CD14-positive monocyte (primary cell): ENCODE data around the gene EXOC3L4. TPM values are rescaled to one million over a fixed set of nuclear protein-coding genes. Genes with fewer than 3 reads are reported as not detected.

ENCODE experiments used
- DNase-seq, 3 donors: peaks; one replicate each; pipeline ENCODE4 v3.0.0-alpha.2; 2011 to 2022
- H2AFZ ChIP-seq: 2 replicates; pipeline ENCODE4 v1.6.0; 2012; ENCODE audit warnings: mild to moderate bottlenecking, low read depth, low read length, inconsistent platforms; ENCODE audit not compliant: insufficient read depth, poor library complexity, severe bottlenecking
- H3K27ac ChIP-seq, 2 donors: 1 replicate in 1 of 2; 2 replicates in 1 of 2; pipeline ENCODE4 v1.5.1; 2012 to 2013; ENCODE audit warnings: low read length in 2 of 2, control low read depth in 1 of 2, inconsistent platforms in 1 of 2, low read depth in 1 of 2, mild to moderate bottlenecking in 1 of 2
- H3K27me3 ChIP-seq, 2 donors: one replicate each; pipeline versions ENCODE4 v1.6.0 to v1.6.1; 2011 to 2013; ENCODE audit warnings: low read length in 2 of 2; ENCODE audit not compliant: control insufficient read depth in 2 of 2, insufficient read depth in 2 of 2
- H3K36me3 ChIP-seq, 2 donors: replicated peaks in 1 of 2; 1 replicate in 1 of 2; 2 replicates in 1 of 2; pipeline versions ENCODE4 v1.5.1 to v1.6.1; 2012 to 2013; ENCODE audit warnings: low read length in 2 of 2, control low read depth in 1 of 2, inconsistent platforms in 1 of 2, mild to moderate bottlenecking in 1 of 2; ENCODE audit not compliant: insufficient read depth in 2 of 2, control insufficient read depth in 1 of 2
- H3K4me1 ChIP-seq, 2 donors: 1 replicate in 1 of 2; 2 replicates in 1 of 2; pipeline versions ENCODE4 v1.5.1 to v1.6.1; 2012 to 2013; ENCODE audit warnings: low read length in 2 of 2, control low read depth in 1 of 2, inconsistent platforms in 1 of 2, mild to moderate bottlenecking in 1 of 2, moderate library complexity in 1 of 2; ENCODE audit not compliant: insufficient read depth in 2 of 2, control insufficient read depth in 1 of 2
- H3K4me2 ChIP-seq: replicated peaks from 2 replicates; pipeline ENCODE3; 2012; ENCODE audit warnings: low read length, moderate library complexity, mild to moderate bottlenecking; ENCODE audit not compliant: poor library complexity, severe bottlenecking; ENCODE audit errors: extremely low read depth
- H3K4me3 ChIP-seq, 3 experiments: fragments of 200-600 bp in 1 of 3; sonication (generic) in 1 of 3; replicated peaks in 1 of 3; 1 replicate in 2 of 3; 2 replicates in 1 of 3; pipeline ENCODE4 v1.5.1; 2011 to 2013; ENCODE audit warnings: low read length in 3 of 3, mild to moderate bottlenecking in 3 of 3, control low read depth in 2 of 3, low read depth in 2 of 3, inconsistent platforms in 1 of 3, moderate library complexity in 1 of 3
- H3K79me2 ChIP-seq: 2 replicates; pipeline ENCODE4 v1.6.0; 2012; ENCODE audit warnings: mild to moderate bottlenecking, control low read depth, inconsistent platforms, low read length, moderate library complexity; ENCODE audit not compliant: insufficient read depth
- H3K9ac ChIP-seq: 2 replicates; pipeline ENCODE4 v1.6.0; 2017; ENCODE audit warnings: low read length, mild to moderate bottlenecking; ENCODE audit not compliant: insufficient read depth, poor library complexity, severe bottlenecking
- H3K9me3 ChIP-seq, 2 donors: replicated peaks in 1 of 2; 1 replicate in 1 of 2; 2 replicates in 1 of 2; pipeline versions ENCODE4 v1.5.1 to v1.6.1; 2012 to 2013; ENCODE audit warnings: low read length in 2 of 2, control low read depth in 1 of 2; ENCODE audit not compliant: control insufficient read depth in 1 of 2, insufficient read depth in 1 of 2
- H4K20me1 ChIP-seq: 2 replicates; pipeline ENCODE4 v1.6.0; 2012; ENCODE audit warnings: mild to moderate bottlenecking, low read length, control low read depth, moderate library complexity; ENCODE audit not compliant: insufficient read depth
- H3K27ac Mint-ChIP-seq, 7 donors: one replicate each; pipeline ENCODE4 v1.8.0; 2020; ENCODE audit warnings: mild to moderate bottlenecking in 7 of 7, mixed read lengths in 7 of 7, moderate library complexity in 6 of 7, inconsistent platforms in 2 of 7
- H3K27me3 Mint-ChIP-seq, 3 donors: one replicate each; pipeline ENCODE4 v1.8.0; 2021 to 2022; ENCODE audit warnings: low read depth in 3 of 3, mild to moderate bottlenecking in 3 of 3, mixed read lengths in 3 of 3, moderate library complexity in 3 of 3, inconsistent platforms in 1 of 3
- H3K36me3 Mint-ChIP-seq, 2 donors: one replicate each; pipeline ENCODE4 v1.8.0; 2020; ENCODE audit warnings: mixed read lengths in 2 of 2, inconsistent platforms in 1 of 2, mild to moderate bottlenecking in 1 of 2
- H3K4me1 Mint-ChIP-seq: one replicate; pipeline ENCODE4 v1.8.0; 2020; ENCODE audit warnings: mild to moderate bottlenecking, mixed read lengths
- H3K4me3 Mint-ChIP-seq, 2 donors: one replicate each; pipeline ENCODE4 v1.8.0; 2020; ENCODE audit warnings: mild to moderate bottlenecking in 2 of 2, mixed read lengths in 2 of 2, moderate library complexity in 1 of 2
- H3K9me3 Mint-ChIP-seq, 7 donors: one replicate each; pipeline ENCODE4 v1.8.0; 2020 to 2022; ENCODE audit warnings: mixed read lengths in 7 of 7, mild to moderate bottlenecking in 6 of 7, moderate library complexity in 6 of 7, inconsistent platforms in 2 of 7
- WGBS: methylation state at CpG from one replicate; pipeline ENCODE4 v1.1.5; 2013; ENCODE audit warnings: missing lambda C conversion rate; ENCODE audit not compliant: insufficient coverage; 5-methylcytosine and 5-hydroxymethylcytosine counted together
- intact Hi-C, 2 donors: fragments of 100-400 bp; cut with micrococcal nuclease; formaldehyde crosslinking; loops; one replicate each; pipeline versions ENCODE4 v1.15.0 to v1.15.1; 2023
- polyA plus RNA-seq, 3 donors: library from polyadenylated mRNA; depleted of rRNA in 1 of 3; unstranded in 2 of 3; stranded (reverse) in 1 of 3; fragments of 300-500 nt in 2 of 3; fragments of >200 nt in 1 of 3; fragmentation: Illumina TruSeq in 2 of 3; gene quantifications; 1 replicate in 2 of 3; 2 replicates in 1 of 3; pipeline ENCODE4 v1.2.3, GENCODE V29; 2012 to 2021
- TF ChIP-seq, protein P1 (sequence below): fragments of 200-600 bp; IDR thresholded peaks from one replicate; pipeline ENCODE4 v1.8.0; 2022; ENCODE audit warnings: antibody characterized with exemption, mild to moderate bottlenecking

Gene EXOC3L4
- polyA plus RNA-seq, 3 donors = 0.17 TPM; not detected in 2

DNA sequence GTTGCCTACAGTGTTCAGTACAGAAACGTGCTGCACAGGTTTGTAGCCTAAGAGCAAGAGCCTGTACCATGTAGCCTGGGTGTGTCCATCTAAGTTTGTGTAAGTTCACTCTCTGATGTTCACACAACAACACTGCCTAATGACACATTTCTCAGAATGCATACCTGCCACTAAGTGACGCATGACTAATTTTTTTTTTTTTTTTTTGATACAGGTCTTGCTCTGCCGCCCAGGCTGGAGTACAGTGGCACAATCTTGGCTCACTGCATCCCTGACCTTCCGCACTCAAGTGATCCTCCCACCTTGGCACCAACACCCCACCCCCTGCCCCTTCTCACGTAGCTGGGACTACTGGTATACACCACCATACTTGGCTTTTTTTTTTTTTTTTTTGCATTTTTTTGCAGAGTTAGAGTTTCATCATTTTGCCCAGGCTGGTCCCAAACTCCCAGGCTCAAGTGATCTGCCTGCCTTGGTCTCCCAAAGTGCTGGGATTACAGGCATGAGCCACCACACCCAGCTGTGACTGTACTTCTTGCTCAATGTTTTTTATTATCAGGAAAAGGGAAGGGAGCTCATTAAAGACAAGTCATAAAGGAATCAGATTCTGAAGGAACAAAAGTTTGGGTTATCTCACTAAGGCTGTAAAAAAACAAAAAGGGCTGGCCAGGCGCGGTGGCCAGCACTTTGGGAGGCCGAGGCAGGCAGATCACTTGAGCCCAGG, 27.1 kb upstream of the EXOC3L4 start:
- H3K27me3 Mint-ChIP-seq = peaks cover 17 to 27% (median 21%) of the 10 kb centered on the region in 3 donors
- H3K36me3 Mint-ChIP-seq = no peaks in the 10 kb centered on the region
- H3K79me2 ChIP-seq = no peaks in the 10 kb centered on the region
- peaks cover 0 to 2% (median 0%) of the 10 kb centered on the region in 7 donors for H3K9me3 Mint-ChIP-seq
- no peaks in the 10 kb centered on the region for H3K9me3 ChIP-seq
- H2AFZ ChIP-seq = no peak overlapping the region
- H3K9ac ChIP-seq = no peak overlapping the region
- no peak overlapping the region for H3K4me3 ChIP-seq
- peak overlapping the region in 3 of 7 donors; percentile 43 to 75 (median 68) for H3K27ac Mint-ChIP-seq
- H3K4me1 ChIP-seq = no peaks in the 10 kb centered on the region
- no peak for DNase-seq
- TF ChIP-seq, protein P1, sequence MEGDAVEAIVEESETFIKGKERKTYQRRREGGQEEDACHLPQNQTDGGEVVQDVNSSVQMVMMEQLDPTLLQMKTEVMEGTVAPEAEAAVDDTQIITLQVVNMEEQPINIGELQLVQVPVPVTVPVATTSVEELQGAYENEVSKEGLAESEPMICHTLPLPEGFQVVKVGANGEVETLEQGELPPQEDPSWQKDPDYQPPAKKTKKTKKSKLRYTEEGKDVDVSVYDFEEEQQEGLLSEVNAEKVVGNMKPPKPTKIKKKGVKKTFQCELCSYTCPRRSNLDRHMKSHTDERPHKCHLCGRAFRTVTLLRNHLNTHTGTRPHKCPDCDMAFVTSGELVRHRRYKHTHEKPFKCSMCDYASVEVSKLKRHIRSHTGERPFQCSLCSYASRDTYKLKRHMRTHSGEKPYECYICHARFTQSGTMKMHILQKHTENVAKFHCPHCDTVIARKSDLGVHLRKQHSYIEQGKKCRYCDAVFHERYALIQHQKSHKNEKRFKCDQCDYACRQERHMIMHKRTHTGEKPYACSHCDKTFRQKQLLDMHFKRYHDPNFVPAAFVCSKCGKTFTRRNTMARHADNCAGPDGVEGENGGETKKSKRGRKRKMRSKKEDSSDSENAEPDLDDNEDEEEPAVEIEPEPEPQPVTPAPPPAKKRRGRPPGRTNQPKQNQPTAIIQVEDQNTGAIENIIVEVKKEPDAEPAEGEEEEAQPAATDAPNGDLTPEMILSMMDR = no peak
- no peak overlapping the region for H3K4me3 Mint-ChIP-seq
- H4K20me1 ChIP-seq = no peaks in the 10 kb centered on the region
- H3K27me3 ChIP-seq = peaks cover 0 to 4% of the 10 kb centered on the region in 2 donors
- intact Hi-C loops = no loop called here
- no peak overlapping the region for H3K27ac ChIP-seq
- H3K4me2 ChIP-seq = no peak overlapping the region
- no peaks in the 10 kb centered on the region for H3K36me3 ChIP-seq
- peaks cover 5% of the 10 kb centered on the region for H3K4me1 Mint-ChIP-seq
- 100% methylated on average over 1 of the region's 8 CpGs for WGBS

GRCh38 chr14:103068351-103069073, 26.0 kb upstream of the EXOC3L4 start:
- TF ChIP-seq, protein P1 = no peak
- Histone ChIP-seq H3K4me3 (no peak overlapping the region), H3K79me2 (no peaks in the 10 kb centered on the region), H3K9ac (no peak overlapping the region), H3K36me3 (no peaks in the 10 kb centered on the region), H2AFZ (no peak overlapping the region), H3K27ac (no peak overlapping the region), H3K9me3 (no peaks in the 10 kb centered on the region), H3K27me3 (no peaks in the 10 kb centered on the region), H3K4me1 (no peaks in the 10 kb centered on the region), H4K20me1 (no peaks in the 10 kb centered on the region), H3K4me2 (no peak overlapping the region)
- Mint-ChIP-seq H3K27ac (no peak overlapping the region), H3K9me3 (peaks cover 0 to 2% (median 0%) of the 10 kb centered on the region in 7 donors), H3K4me1 (peaks cover 5% of the 10 kb centered on the region), H3K4me3 (no peak overlapping the region), H3K27me3 (peaks cover 14 to 28% (median 19%) of the 10 kb centered on the region in 3 donors), H3K36me3 (no peaks in the 10 kb centered on the region)
- intact Hi-C loops = no loop called here
- 75% methylated on average over 13 of the region's 22 CpGs for WGBS
- no peak for DNase-seq
